GM19351 (cell line): ENCODE data around the gene BMERB1.

Experiments
- ATAC-seq: cut with Tn5 transposase; IDR thresholded peaks from one replicate; pipeline ENCODE4 v1.9.1; 2021; ENCODE audit warnings: mild to moderate bottlenecking, moderate library complexity; ENCODE audit not compliant: unreplicated experiment

The BMERB1 gene

DNA sequence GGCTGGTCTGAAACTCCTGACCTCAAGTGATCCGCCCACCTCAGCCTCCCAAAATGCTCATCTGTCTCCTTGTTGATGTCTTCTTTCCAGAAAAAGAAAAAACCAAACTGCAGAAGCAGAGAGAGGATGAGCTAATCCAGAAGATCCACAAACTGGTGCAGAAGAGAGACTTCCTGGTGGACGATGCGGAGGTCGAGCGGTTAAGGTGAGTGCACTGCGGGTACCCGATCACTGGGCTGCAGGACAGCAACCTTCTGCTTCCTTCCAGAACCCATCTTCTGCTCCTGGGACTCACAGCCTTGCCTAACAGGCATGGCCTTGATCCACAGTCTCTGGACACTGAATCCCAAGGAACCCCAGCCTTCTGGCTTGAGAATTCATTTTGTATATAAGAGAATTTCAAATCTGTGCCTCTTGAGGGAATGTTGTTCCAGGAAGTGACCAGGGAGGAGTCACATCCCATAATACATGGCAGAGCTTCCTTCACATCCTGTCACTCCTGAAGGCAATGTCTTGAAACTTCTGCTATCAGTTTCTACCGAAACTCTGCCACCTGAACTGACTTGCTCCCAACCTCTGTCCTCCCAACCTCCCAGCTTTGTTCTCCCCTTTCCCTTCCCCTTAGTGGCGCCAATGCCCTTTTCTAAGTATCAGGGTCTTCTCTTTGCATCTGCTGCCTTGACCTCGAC lies 146.9 kb downstream of the BMERB1 start:
- no peak for ATAC-seq

DNA sequence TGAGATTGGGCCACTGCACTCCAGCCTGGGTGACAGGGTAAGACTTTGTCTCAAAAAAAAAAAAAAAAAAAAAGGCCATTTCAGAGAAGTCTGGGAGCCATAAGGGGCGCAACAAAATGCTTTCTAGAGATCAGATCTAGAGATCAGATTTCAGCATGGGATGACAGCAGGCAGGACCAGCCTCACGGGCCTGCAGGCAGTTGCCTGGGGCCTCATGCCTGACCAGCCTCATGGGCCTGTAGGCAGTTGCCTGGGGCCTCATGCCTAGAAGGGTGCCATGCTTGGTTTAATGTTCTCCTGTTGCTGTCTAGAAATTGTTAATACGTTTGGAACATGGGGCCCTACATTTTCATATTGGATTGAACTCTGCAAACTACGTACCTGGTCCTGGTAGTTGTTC lies 149.1 kb downstream of the BMERB1 start:
- ATAC-seq = no peak

DNA sequence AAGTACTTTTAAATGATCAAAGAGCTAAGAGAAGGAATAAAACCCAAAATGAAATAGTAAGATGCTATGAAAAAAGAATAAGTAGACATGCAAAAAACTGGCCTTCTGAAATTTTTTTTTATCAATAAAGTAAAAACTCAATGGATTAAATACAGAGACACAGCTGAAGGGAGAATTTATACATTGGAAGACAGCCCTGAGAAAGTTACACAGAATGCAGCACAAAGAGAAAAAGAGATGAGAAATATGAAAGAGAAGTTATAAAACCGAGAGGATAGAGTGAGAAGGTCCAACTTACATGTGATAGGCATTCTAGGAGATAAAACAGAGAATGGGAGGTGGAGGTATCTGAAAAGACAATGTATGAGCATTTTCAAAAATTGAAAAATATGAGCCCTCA lies 151.6 kb downstream of the BMERB1 start:
- ATAC-seq = no peak

DNA sequence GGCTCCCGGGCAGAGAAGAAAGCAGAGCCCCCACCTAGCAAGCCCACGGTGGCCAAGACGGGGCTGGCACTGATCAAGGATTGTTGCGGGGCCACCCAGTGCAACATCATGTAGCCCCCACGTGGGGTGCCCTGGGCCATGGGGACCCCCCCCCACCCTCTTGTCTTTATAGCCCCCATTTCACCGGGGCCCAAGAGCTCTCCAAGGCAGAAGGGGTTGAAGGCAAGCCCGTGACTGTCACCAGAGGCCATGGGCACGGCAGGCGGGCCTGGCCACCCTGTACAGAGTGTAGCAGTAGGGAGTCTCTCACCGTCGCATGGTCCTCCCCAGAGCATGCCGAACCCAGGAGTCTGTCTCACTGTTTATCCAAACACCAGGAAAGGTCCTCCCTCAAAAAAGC lies 152.3 kb downstream of the BMERB1 start:
- no peak for ATAC-seq

DNA sequence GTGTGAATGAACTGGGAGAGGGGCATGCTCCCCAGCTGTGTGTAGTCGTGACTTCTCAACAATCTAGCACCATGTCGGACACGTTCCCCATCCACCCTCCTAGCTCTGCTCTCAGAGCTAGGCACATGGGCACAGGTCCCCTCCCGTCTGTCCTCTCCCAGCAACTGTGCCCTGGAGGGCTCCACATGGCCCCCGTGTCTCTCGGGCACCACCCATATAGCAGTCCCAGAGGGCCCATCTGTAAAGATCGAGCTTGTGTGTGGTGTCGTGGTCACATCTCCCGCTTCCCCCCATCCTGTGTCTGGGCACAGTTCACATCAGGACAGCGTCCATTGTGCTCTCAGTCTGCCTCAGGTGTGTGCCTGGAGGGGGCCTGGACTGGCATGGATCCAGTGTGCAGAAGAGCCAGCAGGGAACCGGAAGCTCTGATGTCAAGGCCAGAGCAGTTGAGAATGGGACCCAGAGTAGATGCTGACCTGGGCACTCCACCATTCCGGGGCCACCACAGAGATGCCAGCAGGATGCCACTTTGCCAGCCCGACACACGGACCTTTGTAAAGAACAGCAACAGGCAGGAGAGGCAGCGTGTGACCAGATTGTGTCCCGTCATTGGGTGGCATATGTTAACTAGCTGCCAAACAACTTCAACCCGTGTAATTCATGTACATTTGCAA lies 152.9 kb downstream of the BMERB1 start:
- ATAC-seq = no peak

DNA sequence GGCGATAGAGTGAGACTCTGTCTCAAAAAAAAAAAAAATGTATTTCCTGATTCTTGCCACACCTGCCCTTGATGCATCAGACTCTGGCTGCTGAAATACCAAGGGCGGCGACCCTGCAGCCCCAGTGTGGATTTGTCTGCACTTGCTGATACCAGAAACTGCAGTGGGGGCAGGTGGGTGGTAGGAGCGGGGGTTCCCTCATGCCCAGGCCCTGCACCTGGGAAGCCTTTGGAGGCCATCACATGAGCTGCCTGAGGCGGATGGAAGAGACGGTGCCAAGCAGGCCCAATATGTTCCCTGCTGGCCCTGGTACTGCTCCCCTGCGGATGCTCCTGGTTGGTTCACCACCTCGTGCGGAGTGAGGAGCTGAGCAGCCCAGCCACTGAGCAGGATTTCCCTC lies 157.9 kb downstream of the BMERB1 start:
- no peak for ATAC-seq

DNA sequence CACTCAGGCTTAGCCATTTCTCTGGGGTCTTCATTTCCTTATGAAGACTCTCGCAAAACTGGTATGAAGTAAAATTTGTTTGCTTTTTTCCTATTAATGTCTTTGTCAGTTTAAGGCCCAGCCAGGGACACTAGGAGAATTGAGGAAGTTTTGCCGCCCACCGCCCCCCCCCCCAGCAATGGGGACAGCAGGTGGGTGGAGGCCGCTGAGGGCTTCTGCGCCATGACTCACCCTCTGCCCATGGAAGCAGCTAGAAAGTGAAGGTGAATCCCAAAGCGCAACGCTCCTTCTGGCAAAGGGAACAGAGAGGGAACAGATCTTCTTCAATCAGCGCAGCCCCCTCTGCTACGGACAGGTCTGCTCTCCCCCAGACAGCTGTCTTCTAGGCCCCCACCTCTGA lies 158.8 kb downstream of the BMERB1 start:
- no peak for ATAC-seq

DNA sequence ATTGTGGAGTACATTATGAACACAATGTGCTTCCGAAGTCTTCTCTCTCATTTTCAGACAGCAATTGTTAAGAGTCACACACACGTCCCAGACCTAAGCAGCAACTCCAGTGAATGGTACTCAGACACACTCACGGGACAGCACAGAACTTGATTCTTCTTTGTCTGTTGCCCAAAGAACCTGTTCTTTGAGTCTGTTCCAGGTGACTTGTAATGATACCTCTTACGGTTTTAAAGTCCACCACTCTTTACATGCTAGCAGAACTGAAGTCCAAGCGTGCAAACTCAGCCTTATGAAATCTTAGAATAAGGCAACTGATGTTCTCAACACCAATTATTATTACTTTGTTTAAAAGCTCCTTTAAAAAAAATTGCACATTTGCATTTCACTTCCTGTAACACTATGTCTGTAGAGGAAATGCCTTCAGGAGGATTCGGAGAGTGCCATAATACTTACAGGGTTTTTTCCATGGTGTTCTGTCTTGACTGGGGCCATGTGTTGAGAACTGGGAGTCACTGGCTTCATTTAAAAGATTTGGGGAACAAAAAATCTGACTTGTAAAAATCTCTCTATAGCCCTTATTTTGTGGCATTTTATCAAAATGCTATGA lies 160.4 kb downstream of the BMERB1 start:
- ATAC-seq = no peak

DNA sequence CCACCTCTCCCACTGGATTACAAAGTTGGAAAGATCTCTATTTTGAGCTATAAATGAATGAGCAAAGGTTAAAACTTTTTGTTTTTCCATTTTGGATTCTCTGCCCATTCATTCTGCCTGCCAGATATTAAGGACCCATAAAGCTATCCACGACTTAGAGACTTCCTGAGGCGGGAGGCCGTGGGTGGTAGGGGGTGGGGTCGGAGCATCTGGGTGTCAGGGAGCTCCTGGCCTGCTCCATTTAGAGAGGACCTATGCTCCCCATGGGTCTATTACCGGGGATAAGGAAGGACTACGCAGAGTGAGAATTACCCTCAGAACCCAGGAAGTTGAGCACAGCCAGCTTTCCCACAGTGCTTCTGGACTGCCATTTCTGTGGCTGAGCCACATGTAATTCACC lies 162.7 kb downstream of the BMERB1 start:
- no peak for ATAC-seq

DNA sequence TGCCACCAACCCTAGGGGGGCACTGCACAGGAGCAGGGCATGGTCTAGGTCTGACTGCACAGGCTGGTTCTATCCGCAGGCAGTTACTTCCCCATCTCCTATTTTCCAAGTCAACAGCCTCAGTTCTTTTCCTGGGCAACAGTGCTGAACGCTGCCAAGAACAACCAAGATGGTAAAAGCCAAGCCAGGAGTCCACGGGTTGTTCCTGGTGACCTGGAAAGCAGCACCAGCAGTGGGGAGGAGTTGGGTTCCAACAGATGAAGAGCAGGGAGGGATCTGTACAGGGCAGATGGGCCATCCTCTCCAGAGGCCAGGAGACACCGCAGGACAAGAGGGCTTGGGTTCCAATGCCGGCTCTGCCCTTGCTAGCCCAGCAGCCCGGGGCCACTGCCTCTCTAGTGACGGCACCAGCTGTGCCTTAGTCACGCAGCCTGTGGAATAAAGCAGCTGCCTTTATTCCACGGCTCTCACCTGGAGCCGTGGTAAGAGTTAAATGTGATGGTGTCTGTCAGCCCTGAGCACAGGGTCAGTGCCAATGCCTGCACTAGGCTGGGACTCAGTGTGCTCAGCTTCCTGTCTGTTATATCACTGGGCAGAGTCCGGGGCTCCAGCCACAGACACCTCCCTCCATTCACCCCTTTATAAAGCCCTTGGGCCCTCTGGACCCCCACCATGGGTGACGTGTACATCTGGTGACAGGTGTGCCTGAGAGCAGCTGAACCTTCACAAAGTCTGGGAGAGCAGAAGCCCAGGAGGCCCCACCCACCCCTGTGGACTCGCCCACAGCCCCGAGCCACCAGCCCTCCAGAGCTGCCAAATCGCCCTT lies 163.6 kb downstream of the BMERB1 start:
- ATAC-seq = no peak

DNA sequence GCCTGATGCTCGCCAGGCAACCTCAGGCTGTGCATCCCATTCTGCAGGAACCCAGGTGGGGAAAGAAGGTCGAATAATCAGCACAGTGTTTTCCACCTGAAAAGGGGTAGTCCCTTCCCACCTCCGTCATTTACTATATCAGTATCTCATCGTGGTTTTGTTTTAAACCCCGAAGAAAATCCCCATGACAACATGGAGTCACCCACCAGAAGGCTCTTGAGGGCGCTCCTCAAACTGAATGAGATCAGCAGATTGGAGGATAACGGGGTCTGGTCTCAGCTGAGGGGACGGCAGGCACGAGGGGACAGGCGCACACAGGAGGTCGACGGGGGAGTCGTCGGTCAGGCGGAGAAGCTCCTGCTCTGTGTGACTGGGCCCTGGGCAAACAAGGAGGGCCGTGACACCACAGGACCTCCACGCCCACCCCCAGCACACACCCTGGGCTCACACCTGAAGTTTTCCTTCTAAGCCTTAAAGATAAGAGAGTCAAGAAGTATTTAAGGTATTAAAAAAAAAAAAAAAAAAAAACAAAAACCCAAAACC lies 164.3 kb downstream of the BMERB1 start:
- no peak for ATAC-seq

DNA sequence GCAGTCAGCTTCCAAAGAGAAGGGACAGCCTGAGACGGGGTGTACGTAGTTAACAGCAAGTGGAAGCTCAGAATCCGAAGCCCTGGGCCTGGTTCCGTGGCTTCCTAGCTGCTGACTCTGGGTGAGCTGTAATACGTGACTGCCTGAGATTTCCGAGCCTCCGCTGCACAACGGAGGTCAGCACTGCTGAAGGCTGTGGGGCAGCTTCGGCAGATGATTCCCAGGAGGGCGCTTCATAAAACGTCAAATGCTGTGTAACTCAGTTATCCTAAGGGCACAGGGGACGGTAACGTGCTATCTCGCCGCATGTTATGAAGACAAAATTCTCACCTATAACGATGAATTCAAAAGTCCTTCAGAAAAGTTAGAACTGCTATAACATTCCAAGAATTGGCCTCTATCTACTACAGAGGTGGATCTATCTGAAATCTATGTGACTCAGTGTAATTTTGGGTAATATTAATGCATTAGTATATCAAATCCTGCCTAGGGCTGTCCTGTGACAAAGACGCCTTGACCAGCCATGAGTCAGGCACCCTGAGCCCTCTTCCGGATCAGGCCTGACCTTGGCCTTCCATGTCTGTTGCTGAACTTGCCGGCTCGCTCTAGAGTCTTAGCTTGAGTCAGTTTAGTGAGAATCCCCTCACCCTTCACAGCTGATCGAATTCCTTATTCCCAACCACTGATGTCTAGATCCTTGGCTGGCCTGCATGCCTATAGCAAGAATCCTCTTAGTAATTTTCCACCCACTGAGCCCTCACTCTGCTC lies 165.1 kb downstream of the BMERB1 start:
- no peak for ATAC-seq

DNA sequence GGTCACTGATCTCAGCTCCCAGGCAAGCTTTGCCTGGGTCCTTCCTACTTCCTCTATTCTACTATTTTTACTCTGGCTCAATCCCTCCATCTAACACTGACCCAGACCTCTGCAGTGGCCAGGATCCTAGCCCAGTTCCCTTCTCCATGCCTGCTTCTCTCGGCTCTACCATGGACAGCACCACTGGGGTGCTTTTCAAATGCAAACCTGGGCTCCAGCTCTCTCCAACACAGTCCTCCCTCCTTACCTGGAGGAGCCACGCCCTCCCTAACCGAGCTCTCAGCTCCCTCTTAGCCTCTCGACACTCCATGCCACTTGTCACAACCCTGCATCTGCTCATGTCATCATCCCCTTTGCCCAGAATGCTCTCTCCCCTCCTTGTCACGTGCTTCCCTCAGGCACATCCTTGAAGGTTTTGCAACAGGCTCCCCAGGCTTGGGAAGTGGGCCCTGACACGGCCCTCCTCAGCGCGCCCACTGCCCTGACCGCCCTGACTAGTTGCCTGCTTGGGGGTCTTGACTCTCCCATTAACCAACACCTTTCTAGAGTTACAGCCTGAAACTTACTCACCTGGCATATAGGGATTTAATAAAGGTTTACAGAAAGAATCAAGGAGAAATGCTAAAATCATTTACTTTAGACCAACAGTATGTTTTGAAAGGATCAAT lies 167.0 kb downstream of the BMERB1 start:
- no peak for ATAC-seq

DNA sequence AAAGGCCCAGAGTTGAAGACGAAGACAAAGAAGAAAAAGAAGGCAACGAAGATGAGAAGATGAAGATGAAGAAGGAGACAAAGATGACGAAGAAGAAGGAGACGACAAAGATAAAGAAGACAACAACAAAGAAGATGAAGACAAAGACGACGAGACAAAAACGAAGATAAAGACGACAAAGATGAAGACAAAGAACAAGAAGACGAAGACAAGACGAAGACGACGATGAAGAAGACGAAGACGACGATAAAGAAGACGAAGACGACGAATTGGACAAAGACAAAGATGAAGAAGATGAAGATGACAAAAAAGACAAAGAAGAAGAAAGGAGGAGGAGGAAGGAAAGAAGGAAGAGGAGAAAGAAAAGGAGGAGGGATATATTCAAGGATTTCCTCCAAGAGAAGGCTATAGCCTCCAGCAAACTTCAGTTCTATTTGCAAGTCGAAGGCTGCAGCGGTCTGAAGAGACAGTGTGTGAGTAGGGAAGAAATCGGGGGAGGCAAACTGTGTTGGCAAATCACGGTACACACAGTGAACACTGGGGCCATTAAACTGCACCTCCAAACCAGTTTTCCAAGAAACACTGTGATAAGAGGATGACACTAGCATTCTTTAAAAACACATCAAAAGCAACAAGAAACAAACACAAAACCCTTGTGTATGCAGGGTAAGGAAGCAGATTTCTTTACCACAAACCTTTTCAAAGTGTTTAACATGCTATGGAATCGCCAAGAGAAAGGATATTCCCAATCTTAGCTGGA lies 168.1 kb downstream of the BMERB1 start:
- no peak for ATAC-seq

DNA sequence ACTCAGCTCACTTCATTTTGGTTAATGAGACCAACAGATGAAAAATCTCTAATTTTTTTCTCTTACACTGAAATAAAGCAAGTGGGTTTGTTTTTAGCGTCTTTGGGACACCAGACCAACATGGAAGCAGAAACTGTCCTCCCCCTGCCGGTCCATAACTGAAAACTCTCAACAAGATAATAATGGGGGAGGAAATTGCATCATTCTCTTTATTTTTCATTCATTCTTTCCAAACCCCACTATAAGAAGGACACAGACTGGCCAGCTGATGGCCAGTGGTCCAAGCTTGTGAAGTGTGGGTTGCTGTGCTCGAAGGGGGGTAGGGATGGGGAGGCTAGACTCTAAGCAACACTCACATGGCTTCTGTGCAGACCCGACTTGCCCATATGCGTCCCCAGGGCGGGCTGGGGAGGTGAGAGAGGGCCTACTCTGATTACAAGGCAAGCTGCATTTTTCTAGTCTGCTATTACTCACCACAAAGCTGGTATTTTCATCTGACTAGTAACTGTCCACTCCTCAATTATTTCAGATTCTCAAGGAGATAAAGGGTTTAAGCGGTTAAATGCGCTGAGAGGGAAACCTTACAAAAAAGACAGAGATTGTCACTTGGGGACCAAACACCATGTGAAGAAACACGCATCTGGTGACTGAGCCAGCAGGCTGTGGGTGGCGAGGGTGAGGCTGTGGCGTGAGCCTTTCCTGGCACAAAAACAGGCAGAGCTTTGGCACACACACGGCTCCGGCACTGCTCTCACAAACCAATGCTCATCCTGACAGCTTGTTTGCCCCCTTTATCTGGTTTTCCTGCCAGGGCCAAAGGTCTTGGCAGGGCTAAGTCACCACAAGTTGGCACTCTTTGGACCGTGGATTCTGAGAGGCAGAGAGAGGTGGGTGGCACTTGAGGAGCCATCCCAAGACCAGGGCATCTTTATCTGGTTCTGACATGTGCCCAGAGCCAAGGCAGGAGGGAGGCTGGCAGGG lies 170.4 kb downstream of the BMERB1 start:
- no peak for ATAC-seq

DNA sequence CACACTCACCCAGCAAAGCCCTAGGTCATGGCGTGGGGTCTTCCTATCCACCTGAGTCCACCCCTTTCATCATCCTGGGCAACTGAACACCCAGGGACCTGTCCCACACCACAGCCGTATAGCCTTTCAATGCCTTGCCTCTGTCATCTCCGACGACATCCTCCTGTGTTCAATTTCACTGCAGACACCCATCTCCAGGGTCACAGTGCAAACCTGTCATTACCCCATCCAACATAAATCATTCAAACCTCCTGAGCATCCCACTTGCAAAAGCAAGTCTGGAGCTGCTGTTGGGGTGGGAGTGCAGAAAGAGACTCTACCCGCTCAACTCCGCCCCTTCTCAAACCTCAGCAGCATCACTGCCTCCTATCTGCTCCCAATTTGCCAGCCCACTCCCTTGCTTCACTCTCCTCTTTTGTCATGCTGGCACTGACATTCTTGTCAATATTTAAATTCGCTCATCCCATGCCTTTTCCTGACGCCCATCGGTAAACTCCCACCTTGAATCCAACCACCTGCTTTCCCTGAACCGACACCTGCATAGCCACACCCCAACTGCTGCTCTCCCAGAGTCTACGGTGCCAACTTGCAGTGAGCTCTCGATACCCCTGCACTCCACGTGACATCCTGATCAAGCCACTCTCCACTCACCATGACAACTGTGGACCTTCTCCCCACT lies 171.6 kb downstream of the BMERB1 start:
- ATAC-seq = no peak

DNA sequence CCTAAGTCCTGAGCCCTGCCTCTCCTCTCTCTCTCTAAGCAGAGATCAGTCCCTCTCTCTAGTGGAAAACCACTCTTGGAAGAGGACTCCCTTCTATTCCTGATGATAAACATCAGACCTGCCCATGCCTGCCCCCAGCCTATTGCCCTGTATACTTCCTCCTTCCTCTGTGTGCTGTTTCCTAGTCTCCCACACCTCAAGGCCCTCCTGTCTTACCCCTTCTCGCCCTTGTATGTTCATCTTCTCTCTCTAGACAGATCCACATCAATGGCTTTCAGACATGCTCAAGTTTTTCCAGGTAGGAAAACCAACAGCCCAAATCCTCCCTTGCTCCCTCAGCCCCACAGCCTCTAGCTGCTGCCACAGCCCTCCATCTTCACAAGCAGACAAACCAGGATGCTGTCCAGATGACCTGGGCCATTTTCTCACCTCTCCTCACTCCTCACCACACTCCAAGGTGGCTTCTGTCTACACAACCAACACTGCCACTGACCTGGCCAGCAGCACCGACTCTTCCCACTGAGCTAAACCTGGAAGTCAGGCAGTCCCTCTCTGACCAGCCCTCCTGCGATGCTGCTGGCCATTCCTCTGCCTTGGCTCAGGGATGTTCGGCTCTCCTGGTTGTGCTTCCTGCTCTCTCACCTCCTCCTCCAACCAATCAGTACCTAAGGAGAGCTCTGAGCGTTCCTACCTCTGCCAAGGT lies 172.3 kb downstream of the BMERB1 start:
- ATAC-seq = no peak
